CD4-positive, CD25-positive, alpha-beta regulatory T cell (primary cell): ENCODE data around the gene ATP9B. TPM values are rescaled to one million over a fixed set of nuclear protein-coding genes. Genes with fewer than 3 reads are reported as not detected.
"Not testable (repeated sequence)": the region's sequence is repeated elsewhere in the genome, so short reads cannot be mapped to it uniquely, and the experiment has no call there.

Source experiments
- ATAC-seq, 2 donors: fragments of 150-1000 bp; cut with Tn5 transposase; one replicate each; pipeline ENCODE4 v1.10.0; 2021; ENCODE audit warnings: low read depth in 2 of 2, moderate number of reproducible peaks in 2 of 2, moderate library complexity in 1 of 2
- DNase-seq, 3 donors: peaks; one replicate each; pipeline versions ENCODE4 v3.0.0 to v3.0.0-alpha.2; 2012 to 2022; ENCODE audit warnings: mixed read lengths in 1 of 3
- H3K27ac ChIP-seq: one replicate; pipeline ENCODE4 v1.7.0; 2013; ENCODE audit warnings: mild to moderate bottlenecking, low read length; ENCODE audit not compliant: insufficient read depth, poor library complexity, severe bottlenecking
- H3K27me3 ChIP-seq: one replicate; pipeline ENCODE4 v1.7.0; 2013; ENCODE audit warnings: low read length; ENCODE audit not compliant: control insufficient read depth, insufficient read depth
- H3K36me3 ChIP-seq: one replicate; pipeline ENCODE4 v1.7.0; 2013; ENCODE audit warnings: mild to moderate bottlenecking, low read length, moderate library complexity; ENCODE audit not compliant: control insufficient read depth, insufficient read depth
- H3K4me1 ChIP-seq: 2 replicates; pipeline ENCODE4 v1.7.0; 2013; ENCODE audit warnings: mild to moderate bottlenecking, low read length; ENCODE audit not compliant: insufficient read depth, control insufficient read depth, poor library complexity, severe bottlenecking
- H3K4me3 ChIP-seq: one replicate; pipeline ENCODE4 v1.7.0; 2013; ENCODE audit warnings: low read depth, mild to moderate bottlenecking, low read length, moderate library complexity
- H3K9me3 ChIP-seq, 2 experiments: 1 replicate in 1 of 2; 2 replicates in 1 of 2; pipeline ENCODE4 v1.7.0; 2013; ENCODE audit warnings: low read length in 2 of 2, mild to moderate bottlenecking in 1 of 2, moderate library complexity in 1 of 2; ENCODE audit not compliant: control insufficient read depth in 2 of 2
- H3K27ac Mint-ChIP-seq, 3 donors: one replicate each; pipeline ENCODE4 v1.8.0; 2020 to 2022; ENCODE audit warnings: mild to moderate bottlenecking in 3 of 3, mixed read lengths in 3 of 3, moderate library complexity in 2 of 3
- H3K27me3 Mint-ChIP-seq: one replicate; pipeline ENCODE4 v1.8.0; 2022; ENCODE audit warnings: mild to moderate bottlenecking, mixed read lengths
- H3K36me3 Mint-ChIP-seq: one replicate; pipeline ENCODE4 v1.8.0; 2020; ENCODE audit warnings: mixed read lengths
- H3K4me1 Mint-ChIP-seq, 4 donors: one replicate each; pipeline ENCODE4 v1.8.0; 2020 to 2022; ENCODE audit warnings: mixed read lengths in 4 of 4, mild to moderate bottlenecking in 1 of 4
- H3K4me3 Mint-ChIP-seq, 4 donors: one replicate each; pipeline ENCODE4 v1.8.0; 2020 to 2022; ENCODE audit warnings: mild to moderate bottlenecking in 4 of 4, mixed read lengths in 4 of 4, moderate library complexity in 3 of 4
- H3K9me3 Mint-ChIP-seq, 7 donors: one replicate each; pipeline ENCODE4 v1.8.0; 2020 to 2022; ENCODE audit warnings: mixed read lengths in 7 of 7, mild to moderate bottlenecking in 3 of 7, moderate library complexity in 2 of 7
- polyA plus RNA-seq, 4 donors: library from polyadenylated mRNA; unstranded; fragments of 300-500 nt; fragmentation: Illumina TruSeq; gene quantifications; one replicate each; pipeline ENCODE4 v1.2.3, GENCODE V29; 2021
- total RNA-seq: library from RNA; stranded (reverse); gene quantifications from one replicate; pipeline ENCODE4 v1.2.3, GENCODE V29; 2022

Gene ATP9B
- total and polyA plus RNA-seq, 5 donors from 2014 or later = 14.1 to 75.3 (median 17.6) TPM

GRCh38 chr18:79275992-79276391 is 206.8 kb downstream of the ATP9B start:
- Histone ChIP-seq H3K4me3 (no peak overlapping the region), H3K36me3 (peaks cover 18% of the 10 kb centered on the region), H3K27me3 (no peaks in the 10 kb centered on the region), H3K27ac (no peak overlapping the region), H3K4me1 (no peaks in the 10 kb centered on the region), H3K9me3 (no peaks in the 10 kb centered on the region)
- ATAC-seq (peak; percentile 45 to 78), DNase-seq (peak in 1 of 3 donors; percentile 70)
- Mint-ChIP-seq H3K27me3 (no peaks in the 10 kb centered on the region), H3K4me3 (no peak overlapping the region), H3K27ac (peak overlapping the region in 2 of 3 donors; percentile 38 to 53), H3K9me3 (peaks cover 0 to 3% (median 0%) of the 10 kb centered on the region in 7 donors), H3K36me3 (peaks cover 43% of the 10 kb centered on the region), H3K4me1 (peaks cover 16 to 23% (median 18%) of the 10 kb centered on the region in 4 donors)

GRCh38 chr18:79278896-79279295 is 209.7 kb downstream of the ATP9B start:
- ATAC-seq (no peak), DNase-seq (no peak)
- peaks cover 0 to 3% (median 0%) of the 10 kb centered on the region in 7 donors for H3K9me3 Mint-ChIP-seq
- Histone ChIP-seq H3K9me3 (no peaks in the 10 kb centered on the region), H3K4me1 (no peaks in the 10 kb centered on the region), H3K4me3 (no peak overlapping the region), H3K36me3 (peaks cover 34% of the 10 kb centered on the region), H3K27ac (no peak overlapping the region), H3K27me3 (no peaks in the 10 kb centered on the region)
- no peak overlapping the region for H3K27ac Mint-ChIP-seq
- H3K4me1 Mint-ChIP-seq = peaks cover 16 to 19% (median 18%) of the 10 kb centered on the region in 4 donors
- H3K4me3 Mint-ChIP-seq = no peak overlapping the region
- H3K36me3 Mint-ChIP-seq = peaks cover 45% of the 10 kb centered on the region
- no peaks in the 10 kb centered on the region for H3K27me3 Mint-ChIP-seq

GRCh38 chr18:79283131-79283810 is 214.1 kb downstream of the ATP9B start:
- H3K4me1 ChIP-seq = no peaks in the 10 kb centered on the region
- no peak overlapping the region for H3K4me3 ChIP-seq
- H3K27ac ChIP-seq = no peak overlapping the region
- H3K36me3 ChIP-seq = peaks cover 36% of the 10 kb centered on the region
- ATAC-seq (no peak), DNase-seq (no peak)
- no peaks in the 10 kb centered on the region for H3K9me3 ChIP-seq
- H3K4me3 Mint-ChIP-seq = no peak overlapping the region
- H3K4me1 Mint-ChIP-seq = peaks cover 0 to 3% (median 0%) of the 10 kb centered on the region in 4 donors
- no peak overlapping the region for H3K27ac Mint-ChIP-seq
- peaks cover 33% of the 10 kb centered on the region for H3K36me3 Mint-ChIP-seq
- H3K27me3 Mint-ChIP-seq = no peaks in the 10 kb centered on the region
- peaks cover 0 to 3% (median 1%) of the 10 kb centered on the region in 7 donors for H3K9me3 Mint-ChIP-seq
- no peaks in the 10 kb centered on the region for H3K27me3 ChIP-seq

GRCh38 chr18:79283929-79284328 is 214.7 kb downstream of the ATP9B start:
- ATAC-seq (no peak), DNase-seq (no peak)
- H3K4me1 ChIP-seq = no peaks in the 10 kb centered on the region
- Mint-ChIP-seq H3K4me1 (peaks cover 0 to 3% (median 0%) of the 10 kb centered on the region in 4 donors), H3K9me3 (peaks cover 0 to 5% (median 1%) of the 10 kb centered on the region in 7 donors), H3K36me3 (peaks cover 32% of the 10 kb centered on the region), H3K4me3 (no peak overlapping the region), H3K27ac (no peak overlapping the region), H3K27me3 (no peaks in the 10 kb centered on the region)
- H3K27ac ChIP-seq = no peak overlapping the region
- H3K4me3 ChIP-seq = no peak overlapping the region
- no peaks in the 10 kb centered on the region for H3K27me3 ChIP-seq
- peaks cover 30% of the 10 kb centered on the region for H3K36me3 ChIP-seq
- no peaks in the 10 kb centered on the region for H3K9me3 ChIP-seq

GRCh38 chr18:79285191-79285590 is 216.0 kb downstream of the ATP9B start:
- not testable (repeated sequence) for H3K4me3 Mint-ChIP-seq
- peaks cover 32% of the 10 kb centered on the region for H3K36me3 Mint-ChIP-seq

GRCh38 chr18:79290409-79290808 is 221.2 kb downstream of the ATP9B start:
- Mint-ChIP-seq H3K4me1 (peaks cover 0 to 21% (median 11%) of the 10 kb centered on the region in 4 donors), H3K27ac (peak overlapping the region in 1 of 3 donors; percentile 48), H3K4me3 (peak overlapping the region in 1 of 4 donors; percentile 24), H3K36me3 (peaks cover 38% of the 10 kb centered on the region)
- H3K9me3 ChIP-seq, H3K4me1 ChIP-seq, H3K36me3 ChIP-seq, H3K27me3 Mint-ChIP-seq, H3K27ac ChIP-seq, H3K27me3 ChIP-seq, DNase-seq, ATAC-seq, H3K9me3 Mint-ChIP-seq, H3K4me3 ChIP-seq: not testable (repeated sequence)

More at GRCh38 chr18:79285191-79285590, 216.0 kb downstream of the ATP9B start:
- H3K4me1 Mint-ChIP-seq, H3K4me1 ChIP-seq, H3K9me3 Mint-ChIP-seq, H3K4me3 ChIP-seq, H3K27ac ChIP-seq, H3K9me3 ChIP-seq, H3K27me3 Mint-ChIP-seq, DNase-seq, H3K27me3 ChIP-seq, H3K27ac Mint-ChIP-seq, ATAC-seq: not testable (repeated sequence)
- H3K36me3 ChIP-seq = peaks cover 25% of the 10 kb centered on the region

- ATAC-seq (no peak), DNase-seq (no peak)
- no peaks in the 10 kb centered on the region for H3K9me3 ChIP-seq
- no peaks in the 10 kb centered on the region for H3K4me1 ChIP-seq
- Mint-ChIP-seq H3K36me3 (peaks cover 41% of the 10 kb centered on the region), H3K4me1 (peaks cover 0 to 21% (median 11%) of the 10 kb centered on the region in 4 donors), H3K9me3 (peaks cover 0 to 6% (median 0%) of the 10 kb centered on the region in 7 donors), H3K27me3 (no peaks in the 10 kb centered on the region), H3K4me3 (no peak overlapping the region), H3K27ac (no peak overlapping the region)
- H3K27me3 ChIP-seq = no peaks in the 10 kb centered on the region
- peaks cover 7% of the 10 kb centered on the region for H3K36me3 ChIP-seq
- H3K4me3 ChIP-seq = no peak overlapping the region
- H3K27ac ChIP-seq = no peak overlapping the region
Observed at GRCh38 chr18:79290876-79291275, 221.7 kb downstream of the ATP9B start.

GRCh38 chr18:79294235-79294634 is 225.0 kb downstream of the ATP9B start:
- no peak for DNase-seq
- ATAC-seq = no peak
- Histone ChIP-seq H3K4me3 (no peak overlapping the region), H3K9me3 (no peaks in the 10 kb centered on the region), H3K4me1 (no peaks in the 10 kb centered on the region), H3K27me3 (no peaks in the 10 kb centered on the region), H3K27ac (no peak overlapping the region), H3K36me3 (peaks cover 14% of the 10 kb centered on the region)
- H3K27me3 Mint-ChIP-seq = no peaks in the 10 kb centered on the region
- H3K36me3 Mint-ChIP-seq = peaks cover 55% of the 10 kb centered on the region
- H3K9me3 Mint-ChIP-seq = peaks cover 0 to 3% (median 0%) of the 10 kb centered on the region in 7 donors
- H3K27ac Mint-ChIP-seq = peak overlapping the region in 2 of 3 donors; percentile 46 to 52
- H3K4me3 Mint-ChIP-seq = no peak overlapping the region
- peaks cover 0 to 18% (median 13%) of the 10 kb centered on the region in 4 donors for H3K4me1 Mint-ChIP-seq
